ENCODE results near the gene CUL5. TPM values are rescaled to one million over a fixed set of nuclear protein-coding genes. Genes with fewer than 3 reads are reported as not detected.

The CUL5 gene
- 36.8 TPM for total RNA-seq

DNA sequence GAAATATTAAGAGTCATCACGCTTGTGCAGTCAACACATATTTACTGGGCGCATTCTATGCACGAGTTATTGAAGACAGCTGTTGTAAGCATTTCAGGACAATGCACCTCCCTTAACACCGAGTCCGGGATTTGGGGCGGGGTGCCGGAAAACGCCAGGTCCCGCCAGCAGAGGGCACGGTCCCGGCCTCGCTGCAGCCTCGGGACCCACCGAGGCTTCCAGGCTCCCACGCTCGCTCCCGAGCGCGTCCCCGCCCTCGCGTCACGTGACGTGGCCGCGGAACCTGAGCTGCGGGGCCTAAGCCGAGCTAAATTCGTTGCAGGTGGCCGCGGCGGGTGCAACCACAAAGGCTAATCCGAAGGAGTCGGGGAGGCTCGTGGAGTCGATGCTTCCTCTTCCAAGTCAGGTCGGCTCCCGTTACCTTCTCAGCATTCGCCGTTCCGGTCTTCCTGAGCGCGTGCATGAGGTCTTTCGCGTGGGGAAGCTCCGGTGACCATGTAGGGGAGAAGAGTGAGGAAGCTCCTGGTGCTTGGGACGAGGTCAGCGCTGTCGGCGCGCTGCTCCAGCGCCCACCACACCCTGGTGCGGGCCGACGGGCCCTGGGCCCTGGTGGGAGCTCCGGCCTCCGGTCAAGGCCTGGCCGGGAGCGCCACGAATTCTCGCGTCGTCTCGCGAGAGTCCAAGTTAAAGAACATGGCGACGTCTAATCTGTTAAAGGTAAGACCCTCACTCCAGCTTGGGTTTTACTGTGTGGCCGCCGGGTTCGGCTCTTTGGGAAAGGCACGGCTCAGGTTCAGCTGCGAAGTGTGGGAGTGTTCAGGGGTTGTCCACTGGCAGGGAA, at the start of gene CUL5:
Gene CUL5, plus strand, starts transcription at position 243 of the 841 bp plus-strand sequence. Its CDS starts 451 bp downstream, at position 694.
- DNase-seq (ENCODE audit: low spot score), result peak; percentile 91

DNA sequence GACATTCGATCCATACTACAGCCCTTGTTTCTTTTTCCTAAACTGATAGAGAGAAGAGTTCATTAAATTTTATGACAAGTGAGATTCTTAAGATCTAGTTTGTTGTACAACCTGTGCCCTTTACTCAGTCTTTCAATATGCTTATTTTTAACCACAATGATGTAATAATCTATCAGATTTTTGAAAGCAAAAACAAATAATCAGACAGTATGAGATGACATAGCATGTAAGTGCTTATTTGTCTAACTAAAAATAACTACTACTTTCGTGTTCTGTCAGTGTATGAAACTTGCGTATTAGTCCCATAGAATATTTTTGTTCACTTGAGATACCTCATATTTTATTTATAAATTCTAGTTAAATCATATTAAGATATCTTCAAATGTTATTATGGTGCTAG, 47.2 kb upstream of the CUL5 start:
- DNase-seq (ENCODE audit: low spot score), result no peak

DNA sequence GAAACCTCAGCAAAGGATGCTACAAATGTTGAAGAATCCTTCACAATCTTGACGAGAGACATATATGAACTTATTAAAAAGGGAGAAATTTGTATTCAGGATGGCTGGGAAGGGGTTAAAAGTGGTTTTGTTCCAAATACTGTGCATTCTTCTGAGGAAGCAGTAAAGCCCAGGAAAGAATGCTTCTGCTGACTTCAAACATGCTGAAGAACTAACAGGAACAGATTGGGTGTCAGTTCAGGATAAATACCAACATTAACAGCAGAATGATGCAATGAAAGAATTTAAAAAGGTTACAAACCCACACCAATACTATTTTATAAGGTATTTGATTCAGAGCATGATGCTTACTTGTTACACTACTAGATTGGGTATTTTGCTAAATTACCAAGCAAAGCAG, 46.5 kb upstream of the CUL5 start:
- no peak for DNase-seq (ENCODE audit: low spot score)

DNA sequence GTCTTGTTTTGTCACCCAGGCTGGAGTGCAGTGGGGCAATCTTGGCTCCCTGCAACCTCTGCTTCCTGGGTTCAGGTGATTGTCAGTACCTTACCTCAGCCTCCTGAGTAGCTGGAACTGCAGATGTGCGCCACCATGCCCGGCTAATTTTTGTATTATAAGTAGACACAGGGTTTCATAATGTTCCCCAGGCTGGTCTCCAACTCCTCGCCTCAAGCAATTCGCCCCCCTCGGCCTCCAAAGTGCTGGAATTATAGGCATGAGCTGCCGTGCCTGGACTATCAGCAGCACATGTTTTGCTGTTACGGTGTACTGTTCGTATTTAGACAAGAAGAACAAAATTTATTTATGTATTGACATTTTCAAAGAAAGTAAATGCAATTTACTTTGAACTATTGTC, 45.6 kb upstream of the CUL5 start:
- DNase-seq (ENCODE audit: low spot score), result no peak

DNA sequence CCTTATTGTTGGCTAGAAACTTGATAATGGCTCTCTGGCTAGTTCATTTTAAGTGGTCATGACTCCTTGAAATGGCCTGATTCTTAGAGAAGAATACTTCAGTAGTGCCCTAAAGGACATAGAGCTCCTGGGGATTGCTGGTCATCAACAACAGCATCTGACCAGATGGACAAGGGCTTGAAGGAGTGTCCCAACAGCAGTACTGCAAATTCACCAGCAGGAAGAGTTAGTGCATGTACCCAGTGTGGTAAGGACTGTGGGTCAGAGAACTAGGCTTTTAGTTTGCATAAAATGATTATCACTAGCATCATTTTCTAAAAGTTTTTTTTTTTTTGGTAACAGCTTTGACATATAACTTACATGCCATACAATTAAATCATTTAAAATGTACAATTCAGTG, 39.5 kb upstream of the CUL5 start:
- no peak for DNase-seq (ENCODE audit: low spot score)

DNA sequence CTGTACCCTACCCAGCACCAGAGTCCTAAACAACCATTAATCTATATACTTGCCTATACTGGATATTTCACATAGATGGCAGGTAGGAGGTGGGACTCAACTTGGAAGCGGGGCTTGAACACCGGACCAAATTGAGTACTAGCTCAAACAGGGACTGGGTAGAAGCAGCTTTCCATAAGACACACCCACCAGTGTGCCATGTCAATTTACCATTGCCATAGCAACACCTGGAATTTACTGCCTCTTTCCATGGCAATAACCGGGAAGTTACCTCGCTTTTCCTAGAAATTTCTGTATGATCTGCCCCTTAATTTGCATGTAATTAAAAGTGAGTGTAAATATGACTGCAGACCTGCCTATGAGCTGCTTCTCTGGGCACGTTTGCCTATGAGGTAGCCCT, 38.6 kb upstream of the CUL5 start:
- no peak for DNase-seq (ENCODE audit: low spot score)

DNA sequence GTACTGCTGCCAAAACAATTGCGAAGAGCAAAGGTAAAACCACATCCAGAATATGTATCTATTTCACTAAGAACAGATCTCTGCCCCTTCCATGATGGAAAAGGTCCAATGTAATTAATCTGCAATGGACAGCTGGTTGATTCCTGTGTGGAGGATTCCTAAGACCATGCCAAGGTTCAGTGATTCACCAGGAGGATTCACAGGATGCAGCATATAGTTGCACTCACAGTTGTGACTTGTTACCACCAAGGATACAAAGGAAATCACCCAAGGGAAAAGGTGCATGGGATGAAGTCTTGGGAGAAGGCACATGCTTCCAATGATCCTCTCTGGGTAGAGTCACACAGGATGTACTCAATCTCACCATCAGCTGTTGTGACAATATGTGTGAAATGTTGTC, 35.1 kb upstream of the CUL5 start:
- no peak for DNase-seq (ENCODE audit: low spot score)

DNA sequence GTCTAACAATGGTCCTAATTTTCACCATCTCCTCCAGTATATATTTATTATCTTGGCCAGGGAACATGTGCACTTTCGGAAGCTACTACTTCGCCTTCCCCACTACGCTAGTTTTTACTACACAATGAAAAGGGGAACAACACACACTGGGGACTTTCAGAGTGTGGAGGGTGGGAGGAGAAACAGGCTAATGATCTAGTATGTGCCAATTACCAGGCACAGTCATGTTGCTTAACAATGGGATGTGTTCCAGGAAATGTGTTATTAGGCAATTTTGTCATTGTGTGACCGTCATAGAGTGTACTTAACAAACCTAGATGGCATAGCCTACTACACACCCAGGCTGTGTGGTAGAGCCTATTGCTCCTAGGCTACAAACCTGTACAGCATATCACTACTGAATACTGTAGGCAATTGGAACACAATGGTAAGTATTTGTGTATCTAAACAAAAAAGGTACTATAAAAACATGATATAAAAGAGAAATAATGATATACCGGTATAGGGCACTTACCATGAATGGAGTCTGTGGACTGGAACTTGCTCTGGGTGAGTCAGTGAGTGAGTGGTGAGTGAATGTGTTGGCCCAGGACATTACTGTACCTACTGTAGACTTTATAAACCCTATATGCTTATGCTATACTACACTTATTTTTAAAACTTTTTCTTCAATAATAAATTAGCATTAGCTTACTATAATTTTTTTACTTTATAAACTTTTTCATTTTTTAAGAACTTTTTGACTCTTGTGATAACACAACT, 20.1 kb upstream of the CUL5 start:
- DNase-seq (ENCODE audit: low spot score), result no peak

DNA sequence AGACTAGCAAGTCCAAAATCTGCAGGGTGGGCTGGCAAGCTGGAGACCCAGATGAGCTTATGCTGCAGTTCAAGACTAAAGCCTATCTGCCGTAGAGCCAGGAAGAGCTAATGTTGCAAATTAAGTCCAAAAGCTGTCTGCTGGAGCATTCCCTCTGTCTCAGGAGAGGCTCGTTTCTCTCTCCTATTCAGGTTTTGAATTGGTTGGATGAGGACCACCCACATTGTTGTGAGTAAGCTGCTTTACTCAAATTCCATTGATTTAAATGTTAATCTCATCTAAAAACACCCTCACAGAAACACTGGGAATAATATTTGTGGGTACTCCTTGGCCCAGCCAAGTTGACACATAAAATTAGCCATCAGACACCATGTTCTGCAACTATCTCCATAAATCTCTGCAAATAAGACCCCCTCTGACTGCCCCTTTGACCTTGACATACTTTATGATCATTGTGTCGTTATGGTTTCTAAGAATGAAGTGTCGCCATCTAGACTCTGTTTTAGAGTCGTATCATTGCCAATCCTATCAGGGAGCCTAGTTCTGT, 16.8 kb upstream of the CUL5 start:
- no peak for DNase-seq (ENCODE audit: low spot score)

DNA sequence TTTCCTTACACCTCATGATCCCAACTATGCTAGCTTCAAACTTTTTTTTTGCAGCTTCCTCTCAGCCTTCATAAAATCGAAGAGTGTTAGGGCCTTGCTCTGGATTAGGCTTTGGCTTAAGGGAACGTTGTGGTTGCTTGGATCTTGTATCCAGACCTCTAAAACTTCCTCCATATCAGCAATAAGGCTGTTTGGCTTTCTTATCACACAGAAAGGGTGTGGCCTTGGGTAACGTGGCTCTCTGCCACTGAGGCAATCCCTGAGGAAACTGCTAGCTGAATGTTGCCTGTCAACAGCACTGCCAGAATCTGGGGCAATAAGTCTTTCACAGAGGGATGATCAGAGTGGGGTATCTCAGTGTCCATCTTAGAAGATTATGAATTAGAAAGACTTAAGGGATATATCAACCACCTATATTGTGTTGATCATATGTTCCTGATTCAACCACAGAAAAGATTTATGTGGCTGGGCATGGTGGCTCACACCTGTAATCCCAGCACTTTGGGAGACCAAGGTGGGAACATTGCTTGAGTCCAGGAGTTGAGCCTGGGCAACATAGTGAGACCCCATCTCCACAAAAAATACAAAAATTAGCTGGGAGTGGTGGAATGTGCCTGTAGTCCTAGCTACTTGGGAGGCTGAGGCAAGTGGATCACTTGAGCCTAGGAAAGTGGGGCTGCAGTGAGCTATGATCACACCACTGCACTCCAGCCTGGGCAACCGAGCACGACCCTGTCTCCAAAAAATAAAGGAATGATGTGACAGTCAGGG, 12.5 kb upstream of the CUL5 start:
- no peak for DNase-seq (ENCODE audit: low spot score)

DNA sequence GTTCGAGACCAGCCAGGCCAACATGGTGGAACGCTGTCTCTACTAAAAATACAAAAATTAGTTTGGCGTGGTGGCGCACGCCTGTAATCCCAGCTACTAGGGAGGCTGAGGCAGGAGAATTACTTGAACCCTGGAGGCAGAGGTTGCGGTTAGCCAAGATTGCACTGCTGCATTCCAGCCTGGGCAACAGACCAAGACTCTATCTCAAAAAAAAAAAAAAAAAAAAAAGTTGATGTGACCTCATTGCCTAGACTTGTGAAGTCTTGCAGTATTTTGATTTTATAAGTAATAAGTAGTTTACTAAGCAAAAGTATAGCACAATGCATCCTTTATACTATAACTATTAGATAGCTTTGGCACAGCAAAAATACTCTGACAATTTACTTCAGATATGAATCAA, 9.9 kb upstream of the CUL5 start:
- DNase-seq (ENCODE audit: low spot score), result no peak

DNA sequence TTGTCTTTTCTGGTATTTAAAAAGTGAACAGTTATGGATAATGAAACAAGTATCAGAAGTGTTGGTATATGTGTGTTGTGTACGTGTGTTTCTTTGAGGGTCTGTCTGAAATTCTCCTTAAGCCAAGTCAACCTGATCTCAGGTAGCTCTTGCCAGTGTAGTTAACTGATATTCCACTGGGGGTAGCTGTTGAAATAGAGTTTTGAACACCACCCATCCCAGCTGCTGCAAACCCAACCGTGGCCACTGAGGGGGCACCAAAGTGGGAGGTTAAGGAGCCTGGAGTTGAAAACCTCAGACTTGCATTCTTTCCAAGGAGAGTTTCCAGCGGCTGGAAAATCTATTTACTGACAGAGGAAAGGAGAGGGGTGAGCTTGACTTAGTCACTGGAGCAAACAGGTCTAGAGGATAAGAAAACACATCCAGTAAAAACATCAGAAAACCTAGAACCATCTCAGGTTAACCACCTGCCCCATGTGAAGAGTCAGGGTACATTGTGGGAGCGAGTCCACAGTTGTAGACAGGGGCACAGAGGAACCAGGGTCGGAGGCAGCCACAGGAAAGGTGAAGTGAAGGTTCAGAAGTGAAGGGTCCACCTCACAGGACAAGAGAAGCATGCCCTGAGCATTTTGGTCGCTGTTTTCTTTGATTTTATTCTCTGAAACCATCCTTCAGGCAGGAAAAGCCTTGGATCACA, 8.8 kb upstream of the CUL5 start:
- no peak for DNase-seq (ENCODE audit: low spot score)

DNA sequence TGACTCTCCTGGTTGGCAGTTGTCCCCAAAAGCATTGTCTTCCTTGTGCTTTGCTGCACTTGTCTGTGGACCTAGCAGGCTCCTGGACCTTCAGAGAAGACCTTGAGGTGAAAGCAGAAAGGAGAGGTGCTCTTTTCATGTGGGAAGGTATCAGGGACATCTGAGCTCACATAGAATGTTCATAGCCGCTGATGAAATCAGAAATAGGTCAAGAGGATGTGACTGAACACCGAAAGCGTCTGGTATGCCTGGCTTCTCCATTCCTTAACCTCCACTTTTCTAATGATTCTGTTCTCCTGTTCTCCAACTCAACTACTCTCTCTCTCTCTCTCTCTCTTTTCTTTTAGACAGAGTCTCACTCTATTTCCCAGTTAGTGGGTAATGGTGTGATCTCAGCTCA, 6.2 kb upstream of the CUL5 start:
- DNase-seq (ENCODE audit: low spot score), result no peak

DNA sequence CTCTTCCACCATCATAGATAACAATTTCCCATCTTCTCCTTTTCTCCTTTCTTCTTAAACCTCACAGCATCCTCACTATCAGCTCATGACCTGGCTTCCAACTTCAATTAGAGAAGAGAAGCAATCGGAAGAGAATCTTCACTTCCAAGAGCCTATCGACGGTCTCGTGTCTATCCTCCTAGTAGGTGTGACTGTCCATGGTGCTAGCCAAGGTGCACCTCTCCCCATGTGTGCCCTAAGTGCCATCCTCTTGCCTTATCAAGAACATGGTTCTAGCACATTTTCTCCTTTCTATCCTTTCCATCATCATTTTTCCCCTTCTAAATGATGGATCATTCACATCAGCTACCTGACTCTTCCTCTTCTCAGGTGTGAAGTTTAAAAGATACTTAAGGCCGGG, 5.1 kb upstream of the CUL5 start:
- DNase-seq (ENCODE audit: low spot score), result no peak

DNA sequence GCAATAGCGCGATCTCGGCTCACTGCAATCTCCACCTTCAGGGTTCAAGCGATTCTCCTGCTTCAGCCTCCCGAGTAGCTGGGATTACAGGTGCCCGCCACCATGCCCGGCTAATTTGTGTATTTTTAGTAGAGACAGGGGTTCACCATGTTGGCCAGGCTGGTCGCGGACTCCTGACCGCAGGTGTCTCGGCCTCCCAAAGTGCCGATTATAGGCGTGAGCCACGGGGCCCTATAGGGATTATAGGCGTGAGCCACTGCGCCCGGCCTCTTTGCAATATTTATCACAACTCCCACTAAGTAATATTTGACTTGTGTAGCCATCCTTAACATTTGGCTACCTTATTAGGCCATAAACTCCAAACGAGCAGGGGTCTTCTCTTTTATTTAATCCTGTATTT, 879 bp upstream of the CUL5 start:
- no peak for DNase-seq (ENCODE audit: low spot score)

DNA sequence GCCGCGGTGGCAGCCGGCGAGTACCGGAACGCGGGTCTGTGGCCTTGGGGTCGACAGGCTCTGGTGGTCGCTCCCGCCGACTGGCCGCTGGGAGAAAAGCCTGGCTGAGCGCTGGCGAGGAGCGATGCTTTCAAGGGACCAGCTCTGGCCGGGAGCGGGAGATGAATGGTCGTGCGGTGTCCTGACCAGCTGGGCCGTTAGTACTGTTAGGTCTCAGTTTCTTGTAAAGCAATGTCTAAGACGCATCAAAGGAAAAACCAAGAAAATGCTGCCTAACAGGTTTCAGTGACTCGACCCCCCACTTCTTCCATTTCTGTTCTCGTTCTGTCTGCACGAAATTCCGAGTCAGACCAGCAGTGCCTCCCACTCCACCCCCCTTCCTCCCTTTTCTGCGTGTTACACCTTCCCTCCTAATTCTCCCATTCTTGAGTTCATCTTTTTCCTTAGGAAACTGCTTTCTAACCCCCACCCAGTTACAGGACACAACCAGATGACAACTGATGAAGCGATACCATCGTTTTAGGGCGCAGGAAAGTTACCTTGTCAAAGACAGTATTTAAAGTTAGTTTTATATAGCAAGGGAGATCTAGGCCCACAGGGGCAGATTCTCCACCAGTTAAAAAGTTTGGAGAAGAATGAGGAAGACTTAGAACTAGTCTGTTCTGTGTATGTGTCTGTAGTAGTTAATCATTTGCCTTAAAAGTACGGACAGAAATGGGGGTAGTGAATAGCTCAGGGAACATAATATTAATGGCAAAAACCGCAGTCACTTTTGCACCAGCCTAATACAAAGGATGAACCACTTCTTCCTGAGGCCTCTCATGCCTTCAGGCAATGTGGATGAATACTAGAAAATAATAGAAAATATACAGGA, 1.0 kb downstream of the CUL5 start:
- DNase-seq (ENCODE audit: low spot score), result peak; percentile 11

DNA sequence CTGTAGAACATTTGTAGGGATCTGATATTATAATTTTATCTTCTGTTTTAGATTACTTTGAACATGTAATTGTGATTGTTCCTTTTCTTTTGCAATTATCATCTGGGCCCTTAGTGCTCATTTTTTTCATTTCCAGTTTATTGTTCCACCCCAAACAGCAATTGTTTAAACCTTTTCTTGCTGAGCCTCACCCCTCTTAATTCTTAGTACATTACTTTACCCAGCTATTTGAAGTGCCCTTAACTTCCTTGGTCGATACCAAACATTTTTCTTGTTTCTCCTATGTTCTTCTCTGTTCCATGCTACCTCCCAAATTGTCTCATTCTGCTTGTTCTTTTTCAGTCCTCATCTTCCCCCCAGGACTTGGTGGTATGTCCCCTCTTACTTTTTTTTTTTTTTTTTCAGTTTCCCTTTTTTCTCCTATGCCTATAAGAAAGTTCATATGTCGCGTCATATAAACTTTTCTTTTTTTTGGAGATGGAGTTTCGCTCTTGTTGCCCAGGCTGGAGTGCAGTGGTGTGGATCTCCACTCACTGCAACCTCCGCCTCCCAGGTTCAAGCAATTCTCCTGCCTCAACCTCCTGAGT, 3.5 kb downstream of the CUL5 start:
- DNase-seq (ENCODE audit: low spot score), result no peak

DNA sequence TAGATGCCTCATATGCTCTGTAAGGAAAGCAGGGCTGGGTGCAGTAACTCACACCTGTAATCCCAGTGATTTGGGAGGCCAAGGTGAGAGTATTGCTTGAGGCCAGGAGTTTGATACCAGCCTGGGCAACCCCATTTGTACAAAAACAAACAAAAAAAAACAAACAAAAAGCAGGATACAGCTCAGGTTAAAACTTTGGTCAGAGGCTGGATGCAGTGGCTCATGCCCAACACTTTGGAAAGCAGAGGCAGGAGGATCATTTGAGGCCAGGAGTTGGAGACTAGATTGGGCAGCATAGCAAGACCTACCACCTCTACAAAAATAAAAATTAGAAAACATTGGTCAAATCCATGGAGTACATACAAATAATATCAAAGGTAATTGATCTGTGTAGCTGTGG, 7.9 kb downstream of the CUL5 start:
- DNase-seq (ENCODE audit: low spot score), result no peak

DNA sequence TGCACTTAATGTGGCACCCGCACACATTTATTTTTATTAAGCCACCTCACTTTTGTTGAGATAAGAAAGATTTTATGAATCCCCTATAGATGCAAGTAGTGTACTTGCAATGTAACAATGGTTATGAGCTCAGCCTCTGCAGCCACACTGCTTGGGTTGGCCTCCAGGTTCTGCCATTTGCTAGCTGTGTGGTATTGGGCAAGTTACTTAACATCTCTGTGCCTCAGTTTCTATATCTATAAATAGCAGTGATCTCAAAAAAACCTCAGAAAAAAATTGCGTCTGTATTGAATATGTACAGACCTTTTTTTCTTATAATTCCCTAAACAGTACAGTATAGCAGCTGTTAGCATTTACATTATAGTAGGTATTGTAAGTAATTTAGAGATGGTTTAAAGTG, 10.0 kb downstream of the CUL5 start:
- no peak for DNase-seq (ENCODE audit: low spot score)

DNA sequence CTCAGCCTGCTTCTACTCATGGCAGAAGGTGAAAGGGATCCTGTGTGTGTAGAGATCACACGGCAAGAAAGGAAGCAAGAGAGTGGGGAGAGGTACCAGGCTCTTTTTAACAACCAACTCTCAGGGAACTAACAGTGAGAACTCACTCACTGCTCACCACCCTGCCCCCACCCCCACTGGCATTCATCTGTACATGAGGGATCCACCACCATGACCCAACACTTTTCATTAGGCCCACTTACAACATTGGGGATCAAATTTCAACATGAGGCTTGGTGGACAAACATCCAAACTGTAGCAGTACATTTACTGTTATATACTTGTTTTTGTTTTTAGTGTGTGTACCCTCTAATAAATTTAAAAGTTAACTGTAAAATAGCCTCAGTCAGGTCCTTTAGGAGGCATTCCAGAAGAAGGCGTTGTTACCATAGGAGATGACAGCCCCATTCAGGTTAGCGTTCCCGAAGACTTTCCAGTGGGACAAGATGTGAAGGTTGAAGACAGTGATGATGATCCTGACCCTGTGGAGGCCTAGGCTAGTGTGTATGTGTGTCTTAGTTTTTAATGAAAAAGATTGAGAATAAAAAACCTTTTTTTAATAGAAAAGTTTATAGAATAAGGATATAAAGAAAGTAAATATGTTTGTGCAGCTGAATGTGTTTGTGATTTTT, 11.3 kb downstream of the CUL5 start:
- no peak for DNase-seq (ENCODE audit: low spot score)

All from mucosa of gallbladder (tissue), 1 donor.